Measurements from ENCODE around the gene UNKL.

The UNKL gene

GRCh38 chr16:1348926-1349325 is 65.6 kb downstream of the UNKL start:
- Histone ChIP-seq H3K27ac (ENCODE audit: low read depth, low read length) (no peak overlapping the region), H3K4me1 (ENCODE audit: control insufficient read depth, insufficient read depth, low read length, unreplicated experiment) (peaks cover 12% of the 10 kb centered on the region), H3K36me3 (ENCODE audit: insufficient read depth, low read length) (peaks cover 3% of the 10 kb centered on the region; the same call in 1 of the 2 replicates), H3K79me2 (ENCODE audit: control insufficient read depth, insufficient read depth, low read length, unreplicated experiment) (peaks cover 33% of the 10 kb centered on the region), H3K4me3 (ENCODE audit: low read depth, low read length) (no peak overlapping the region), H3K27me3 (ENCODE audit: insufficient read depth, low read length) (no peaks in the 10 kb centered on the region), H2AFZ (ENCODE audit: low read length, unreplicated experiment) (no peak overlapping the region)

DNA sequence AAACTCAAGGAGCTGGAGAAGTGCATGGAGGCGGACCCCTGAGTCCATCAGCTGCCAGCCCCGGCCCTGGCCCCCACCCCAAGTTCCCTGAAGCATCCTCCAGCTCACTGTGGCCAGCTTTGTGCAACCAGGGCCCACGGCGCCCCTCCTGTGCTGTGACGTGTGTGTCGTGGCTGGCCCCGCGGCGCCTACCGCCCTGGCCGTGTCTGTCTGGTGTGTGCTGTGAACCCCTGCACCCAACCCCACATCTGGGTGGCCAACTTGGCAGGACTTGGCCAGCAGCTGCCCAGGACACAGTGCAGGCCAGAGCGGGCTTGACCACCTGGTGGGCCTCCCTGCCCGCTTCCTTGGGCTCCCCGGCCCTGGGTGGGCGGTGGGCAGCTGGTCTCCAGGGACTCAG is 66.1 kb downstream of the UNKL start:
- H3K27me3 ChIP-seq (ENCODE audit: insufficient read depth, low read length): no peaks in the 10 kb centered on the region
- H2AFZ ChIP-seq (ENCODE audit: low read length, unreplicated experiment): no peak overlapping the region
- no peak overlapping the region for H3K4me3 ChIP-seq (ENCODE audit: low read depth, low read length)
- H3K4me1 ChIP-seq (ENCODE audit: control insufficient read depth, insufficient read depth, low read length, unreplicated experiment): peaks cover 12% of the 10 kb centered on the region
- no peak overlapping the region for H3K27ac ChIP-seq (ENCODE audit: low read depth, low read length)
- H3K36me3 ChIP-seq (ENCODE audit: insufficient read depth, low read length): peaks cover 3% of the 10 kb centered on the region; the same call in 1 of the 2 replicates
- H3K79me2 ChIP-seq (ENCODE audit: control insufficient read depth, insufficient read depth, low read length, unreplicated experiment): peaks cover 28% of the 10 kb centered on the region

DNA sequence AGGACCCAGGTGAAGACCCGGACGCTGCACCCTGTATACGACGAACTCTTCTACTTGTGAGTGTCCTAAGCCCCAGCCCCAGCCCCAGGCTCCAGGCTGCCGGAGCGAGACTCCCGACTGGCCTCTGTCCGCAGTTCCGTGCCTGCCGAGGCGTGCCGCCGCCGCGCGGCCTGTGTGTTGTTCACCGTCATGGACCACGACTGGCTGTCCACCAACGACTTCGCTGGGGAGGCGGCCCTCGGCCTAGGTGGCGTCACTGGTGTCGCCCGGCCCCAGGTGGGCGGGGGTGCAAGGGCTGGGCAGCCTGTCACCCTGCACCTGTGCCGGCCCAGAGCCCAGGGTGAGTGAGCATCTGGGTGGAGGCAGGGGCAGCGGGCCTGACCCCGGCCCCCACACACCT is 66.5 kb downstream of the UNKL start:
- Histone ChIP-seq H2AFZ (ENCODE audit: low read length, unreplicated experiment) (no peak overlapping the region), H3K4me3 (ENCODE audit: low read depth, low read length) (no peak overlapping the region), H3K27ac (ENCODE audit: low read depth, low read length) (no peak overlapping the region), H3K27me3 (ENCODE audit: insufficient read depth, low read length) (no peaks in the 10 kb centered on the region), H3K4me1 (ENCODE audit: control insufficient read depth, insufficient read depth, low read length, unreplicated experiment) (peaks cover 9% of the 10 kb centered on the region), H3K79me2 (ENCODE audit: control insufficient read depth, insufficient read depth, low read length, unreplicated experiment) (peaks cover 24% of the 10 kb centered on the region), H3K36me3 (ENCODE audit: insufficient read depth, low read length) (peaks cover 3% of the 10 kb centered on the region; the same call in 1 of the 2 replicates)

DNA sequence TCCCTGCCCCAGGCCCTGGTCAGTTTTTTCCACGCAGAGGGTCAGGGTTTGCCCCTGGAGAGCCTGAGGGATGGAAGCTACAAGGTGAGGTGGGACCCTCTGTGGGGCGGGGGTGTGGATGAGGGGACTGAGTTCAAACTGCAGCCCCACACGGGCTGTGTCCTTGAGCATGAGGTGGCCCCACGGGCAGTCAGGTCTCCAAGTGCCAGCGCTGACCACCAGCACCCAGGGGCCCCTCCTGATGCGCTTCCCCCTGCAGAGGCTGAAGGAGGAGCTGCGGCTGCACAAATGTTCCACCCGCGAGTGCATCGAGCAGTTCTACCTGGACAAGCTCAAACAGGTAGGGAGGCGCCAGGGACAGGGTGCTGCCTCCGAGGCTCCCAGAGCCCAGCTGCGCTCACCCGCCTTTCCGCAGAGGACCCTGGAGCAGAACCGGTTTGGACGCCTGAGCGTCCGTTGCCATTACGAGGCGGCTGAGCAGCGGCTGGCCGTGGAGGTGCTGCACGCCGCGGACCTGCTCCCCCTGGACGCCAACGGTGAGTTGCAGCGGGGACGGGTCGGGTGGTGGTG is 67.1 kb downstream of the UNKL start:
- Histone ChIP-seq H3K79me2 (ENCODE audit: control insufficient read depth, insufficient read depth, low read length, unreplicated experiment) (peaks cover 18% of the 10 kb centered on the region), H3K27ac (ENCODE audit: low read depth, low read length) (no peak overlapping the region), H3K36me3 (ENCODE audit: insufficient read depth, low read length) (peaks cover 3% of the 10 kb centered on the region; the same call in 1 of the 2 replicates), H3K4me1 (ENCODE audit: control insufficient read depth, insufficient read depth, low read length, unreplicated experiment) (peaks cover 9% of the 10 kb centered on the region), H3K27me3 (ENCODE audit: insufficient read depth, low read length) (no peaks in the 10 kb centered on the region), H3K4me3 (ENCODE audit: low read depth, low read length) (no peak overlapping the region), H2AFZ (ENCODE audit: low read length, unreplicated experiment) (no peak overlapping the region)

DNA sequence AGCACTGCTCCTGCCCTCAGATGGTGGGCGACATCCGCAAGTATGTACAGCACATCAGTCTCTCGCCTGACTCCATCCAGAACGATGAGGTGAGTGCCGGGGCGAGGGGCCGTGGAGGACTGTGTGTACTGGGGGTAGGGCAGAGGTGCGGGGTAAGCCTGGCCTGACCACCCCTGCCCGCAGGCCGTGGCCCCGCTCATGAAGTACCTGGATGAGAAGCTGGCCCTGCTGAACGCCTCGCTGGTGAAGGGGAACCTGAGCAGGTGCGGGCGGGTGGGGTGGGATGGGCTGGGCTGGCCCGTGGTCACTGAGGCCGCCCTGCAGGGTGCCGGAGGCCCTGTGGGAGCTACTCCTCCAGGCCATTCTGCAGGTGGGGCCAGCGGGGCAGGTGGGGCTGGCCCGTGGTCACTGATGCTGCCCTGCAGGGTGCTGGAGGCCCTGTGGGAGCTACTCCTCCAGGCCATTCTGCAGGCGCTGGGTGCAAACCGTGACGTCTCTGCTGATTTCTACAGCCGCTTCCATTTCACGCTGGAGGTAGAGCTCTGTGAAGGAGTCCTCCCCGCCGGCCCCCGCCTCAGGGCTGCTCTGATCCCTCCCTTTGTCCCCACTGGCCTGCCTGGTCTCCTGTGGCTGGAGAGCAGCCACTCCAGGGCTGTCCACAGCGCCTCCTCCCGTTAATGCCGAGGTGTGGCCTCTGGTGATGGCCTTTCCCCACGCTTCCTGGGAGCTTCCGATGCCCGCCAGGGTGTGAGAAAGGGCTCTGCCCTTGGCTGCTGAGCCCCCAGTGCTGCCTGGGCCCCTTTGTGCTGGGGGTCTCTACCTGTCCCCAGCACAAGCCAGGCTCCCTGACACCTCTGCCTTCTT is 67.8 kb downstream of the UNKL start:
- Histone ChIP-seq H3K4me1 (ENCODE audit: control insufficient read depth, insufficient read depth, low read length, unreplicated experiment) (peaks cover 9% of the 10 kb centered on the region), H3K27ac (ENCODE audit: low read depth, low read length) (no peak overlapping the region), H3K4me3 (ENCODE audit: low read depth, low read length) (no peak overlapping the region), H3K27me3 (ENCODE audit: insufficient read depth, low read length) (no peaks in the 10 kb centered on the region), H3K36me3 (ENCODE audit: insufficient read depth, low read length) (peaks cover 3% of the 10 kb centered on the region; the same call in 1 of the 2 replicates), H2AFZ (ENCODE audit: low read length, unreplicated experiment) (no peak overlapping the region), H3K79me2 (ENCODE audit: control insufficient read depth, insufficient read depth, low read length, unreplicated experiment) (peaks cover 12% of the 10 kb centered on the region)

- Histone ChIP-seq H3K27ac (ENCODE audit: low read depth, low read length) (no peak overlapping the region), H3K4me3 (ENCODE audit: low read depth, low read length) (no peak overlapping the region), H3K36me3 (ENCODE audit: insufficient read depth, low read length) (peaks cover 3% of the 10 kb centered on the region; the same call in 1 of the 2 replicates), H2AFZ (ENCODE audit: low read length, unreplicated experiment) (no peak overlapping the region), H3K4me1 (ENCODE audit: control insufficient read depth, insufficient read depth, low read length, unreplicated experiment) (peaks cover 7% of the 10 kb centered on the region), H3K79me2 (ENCODE audit: control insufficient read depth, insufficient read depth, low read length, unreplicated experiment) (peaks cover 4% of the 10 kb centered on the region), H3K27me3 (ENCODE audit: insufficient read depth, low read length) (no peaks in the 10 kb centered on the region)
Measured at GRCh38 chr16:1345651-1346421, 68.7 kb downstream of the UNKL start.

GRCh38 chr16:1345087-1345486 is 69.4 kb downstream of the UNKL start:
- H3K4me1 ChIP-seq (ENCODE audit: control insufficient read depth, insufficient read depth, low read length, unreplicated experiment): no peaks in the 10 kb centered on the region

GRCh38 chr16:1344499-1344898 is 70.0 kb downstream of the UNKL start:
- Histone ChIP-seq H3K4me3 (ENCODE audit: low read depth, low read length) (no peak overlapping the region), H3K4me1 (ENCODE audit: control insufficient read depth, insufficient read depth, low read length, unreplicated experiment) (no peaks in the 10 kb centered on the region), H3K27me3 (ENCODE audit: insufficient read depth, low read length) (no peaks in the 10 kb centered on the region), H3K36me3 (ENCODE audit: insufficient read depth, low read length) (peaks cover under 1% of the 10 kb centered on the region; the same call in 1 of the 2 replicates), H3K79me2 (ENCODE audit: control insufficient read depth, insufficient read depth, low read length, unreplicated experiment) (no peaks in the 10 kb centered on the region), H3K27ac (ENCODE audit: low read depth, low read length) (no peak overlapping the region), H2AFZ (ENCODE audit: low read length, unreplicated experiment) (no peak overlapping the region)

More at GRCh38 chr16:1345087-1345486, 69.4 kb downstream of the UNKL start:
- H3K27ac ChIP-seq (ENCODE audit: low read depth, low read length): no peak overlapping the region
- H2AFZ ChIP-seq (ENCODE audit: low read length, unreplicated experiment): no peak overlapping the region
- no peak overlapping the region for H3K4me3 ChIP-seq (ENCODE audit: low read depth, low read length)
- peaks cover 3% of the 10 kb centered on the region; the same call in 1 of the 2 replicates for H3K36me3 ChIP-seq (ENCODE audit: insufficient read depth, low read length)
- H3K79me2 ChIP-seq (ENCODE audit: control insufficient read depth, insufficient read depth, low read length, unreplicated experiment): no peaks in the 10 kb centered on the region
- H3K27me3 ChIP-seq (ENCODE audit: insufficient read depth, low read length): no peaks in the 10 kb centered on the region

- no peak overlapping the region for H3K4me3 ChIP-seq (ENCODE audit: low read depth, low read length)
- H3K27me3 ChIP-seq (ENCODE audit: insufficient read depth, low read length): no peaks in the 10 kb centered on the region
- no peak overlapping the region for H3K27ac ChIP-seq (ENCODE audit: low read depth, low read length)
- H3K4me1 ChIP-seq (ENCODE audit: control insufficient read depth, insufficient read depth, low read length, unreplicated experiment): no peaks in the 10 kb centered on the region
- no peaks in the 10 kb centered on the region for H3K36me3 ChIP-seq (ENCODE audit: insufficient read depth, low read length)
- H3K79me2 ChIP-seq (ENCODE audit: control insufficient read depth, insufficient read depth, low read length, unreplicated experiment): no peaks in the 10 kb centered on the region
- H2AFZ ChIP-seq (ENCODE audit: low read length, unreplicated experiment): no peak overlapping the region
Measured at GRCh38 chr16:1343428-1344242, 70.9 kb downstream of the UNKL start.
